CD4-positive, alpha-beta T cell (primary cell): ENCODE data around the gene SVIP. TPM values are rescaled to one million over a fixed set of nuclear protein-coding genes. Genes with fewer than 3 reads are reported as not detected.

ENCODE experiments used
- ATAC-seq: fragments of 200-7000 bp; cut with Tn5 transposase; one replicate; pipeline ENCODE4 v1.10.0; 2022; ENCODE audit warnings: mild to moderate bottlenecking; ENCODE audit not compliant: poor library complexity
- CTCF ChIA-PET: fragments of 350-600 bp; sonication (Branson Sonifier 250); formaldehyde crosslinking; loops from one replicate; lab custom pipeline; 2021; ENCODE audit warnings: antibody characterized with exemption, inconsistent platforms; lab: Charles Lee
- POLR2A ChIA-PET: fragments of 350-600 bp; sonication (Branson Sonifier 250); formaldehyde crosslinking; loops from one replicate; lab custom pipeline; 2021; ENCODE audit warnings: antibody characterized with exemption, inconsistent platforms; lab: Charles Lee
- DNase-seq, 14 experiments: peaks; one replicate each; pipeline ENCODE4 v3.0.0-alpha.2; 2013 to 2020; ENCODE audit warnings: mixed read lengths in 2 of 14
- H3K27ac ChIP-seq, 2 donors: one replicate each; pipeline versions ENCODE4 v1.5.1 to v1.7.0; 2013; ENCODE audit warnings: low read length in 2 of 2, low read depth in 1 of 2, mild to moderate bottlenecking in 1 of 2
- H3K27me3 ChIP-seq, 2 experiments: 1 replicate in 1 of 2; 2 replicates in 1 of 2; pipeline versions ENCODE4 v1.6.1 to v1.7.0; 2013; ENCODE audit warnings: low read length in 2 of 2, control low read depth in 1 of 2, mild to moderate bottlenecking in 1 of 2, moderate library complexity in 1 of 2; ENCODE audit not compliant: insufficient read depth in 2 of 2, control insufficient read depth in 1 of 2
- H3K36me3 ChIP-seq: one replicate; pipeline ENCODE4 v1.6.1; 2013; ENCODE audit warnings: low read length, control low read depth; ENCODE audit not compliant: insufficient read depth
- H3K4me1 ChIP-seq: one replicate; pipeline ENCODE4 v1.6.1; 2013; ENCODE audit warnings: low read length, control low read depth; ENCODE audit not compliant: insufficient read depth
- H3K4me3 ChIP-seq: one replicate; pipeline ENCODE4 v1.5.1; 2013; ENCODE audit warnings: mild to moderate bottlenecking, low read length, moderate library complexity
- H3K9me3 ChIP-seq, 2 experiments: 1 replicate in 1 of 2; 2 replicates in 1 of 2; pipeline versions ENCODE4 v1.6.1 to v1.7.0; 2013; ENCODE audit warnings: low read length in 2 of 2, mild to moderate bottlenecking in 2 of 2, control low read depth in 1 of 2, moderate library complexity in 1 of 2; ENCODE audit not compliant: control insufficient read depth in 1 of 2, insufficient read depth in 1 of 2
- H3K27ac Mint-ChIP-seq: one replicate; pipeline ENCODE4 v1.8.0; 2020; ENCODE audit warnings: mixed read lengths
- H3K27me3 Mint-ChIP-seq: one replicate; pipeline ENCODE4 v1.8.0; 2021; ENCODE audit warnings: mixed read lengths
- H3K36me3 Mint-ChIP-seq: one replicate; pipeline ENCODE4 v1.8.0; 2021; ENCODE audit warnings: low read depth, mixed read lengths
- H3K4me1 Mint-ChIP-seq: one replicate; pipeline ENCODE4 v1.8.0; 2021; ENCODE audit warnings: low read depth, mixed read lengths
- H3K4me3 Mint-ChIP-seq: one replicate; pipeline ENCODE4 v1.8.0; 2020; ENCODE audit warnings: mild to moderate bottlenecking, mixed read lengths
- H3K9me3 Mint-ChIP-seq: one replicate; pipeline ENCODE4 v1.8.0; 2020; ENCODE audit warnings: mixed read lengths
- CTCF ChIP-seq: fragments of 200-600 bp; IDR thresholded peaks from one replicate; pipeline ENCODE4 v1.8.0; 2022; ENCODE audit warnings: antibody characterized with exemption, mild to moderate bottlenecking
- intact Hi-C, 2 experiments: fragments of 100-400 bp; cut with DNase I in 1 of 2; cut with micrococcal nuclease in 1 of 2; formaldehyde crosslinking; loops; one replicate each; pipeline versions ENCODE4 v1.15.1 to v1.9.0; 2023 to 2025; cut with DNase I, micrococcal nuclease
- polyA plus RNA-seq, 2 donors: library from polyadenylated mRNA; unstranded; fragments of 120-200 nt; gene quantifications; one replicate each; pipeline ENCODE4 v1.2.1, GENCODE V29; 2013
- total RNA-seq, 174 experiments: library from RNA in 2 of 174; stranded (reverse) in 2 of 174; gene quantifications; one replicate each; pipeline ENCODE4 v1.2.3 and lab custom pipeline; 2021 to 2026

The SVIP gene, protein sequence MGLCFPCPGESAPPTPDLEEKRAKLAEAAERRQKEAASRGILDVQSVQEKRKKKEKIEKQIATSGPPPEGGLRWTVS
- total RNA-seq: 10 to 100 TPM; 58.1 to 67.3 TPM
- 40.8 TPM for polyA plus RNA-seq (2013, experiment 1 of 2)
- polyA plus RNA-seq (2013, experiment 2 of 2): 40.5 TPM
- total RNA-seq (lab: John Stamatoyannopoulos, UW): 32.4 to 132 (median 79.3) reads per million in 172 experiments

GRCh38 chr11:22829231-22830081 is at the start of gene SVIP:
SVIP (minus strand) TSS chr11:22829801; CDS start chr11:22829748, 53 bp downstream.
- Mint-ChIP-seq H3K27ac (peak within 1 kb of the TSS; percentile 92), H3K4me3 (peak within 1 kb of the TSS; percentile 97), H3K36me3 (peaks cover 41% of the 10 kb centered on the region), H3K4me1 (peaks cover 22% of the 10 kb centered on the region), H3K9me3 (no peaks in the 10 kb centered on the region), H3K27me3 (no peaks in the 10 kb centered on the region)
- ChIA-PET POLR2A (interaction anchor here (0.6 to 2.8 kb wide), 13 partner anchors 9 to 490 kb away, joined by 3 to 31 read pairs (median 4); partner anchors contain the start of gene FANCF), CTCF (interaction anchor here (0.6 to 1.9 kb wide), 7 partner anchors 8 to 521 kb away, joined by 3 to 6 read pairs (median 4); no protein-coding TSS in a partner anchor)
- no peaks in the 10 kb centered on the region for H3K27me3 ChIP-seq
- H3K36me3 ChIP-seq: peaks cover 20% of the 10 kb centered on the region
- intact Hi-C loops: loop anchor here (2.0 to 5.0 kb wide), 2 partner anchors 202 to 205 kb away; partner anchors contain the start of gene FANCF (in 2 of the 2)
- peak; percentile 66 for TF ChIP-seq CTCF
- H3K27ac ChIP-seq: peak within 1 kb of the TSS; percentile 66 to 81
- H3K4me3 ChIP-seq: peak within 1 kb of the TSS; percentile 84
- ATAC-seq: peak; percentile 92
- H3K9me3 ChIP-seq: no peaks in the 10 kb centered on the region
- H3K4me1 ChIP-seq: peaks cover 3% of the 10 kb centered on the region
- DNase-seq: peak; percentile 88 to 97 (median 92)

DNA sequence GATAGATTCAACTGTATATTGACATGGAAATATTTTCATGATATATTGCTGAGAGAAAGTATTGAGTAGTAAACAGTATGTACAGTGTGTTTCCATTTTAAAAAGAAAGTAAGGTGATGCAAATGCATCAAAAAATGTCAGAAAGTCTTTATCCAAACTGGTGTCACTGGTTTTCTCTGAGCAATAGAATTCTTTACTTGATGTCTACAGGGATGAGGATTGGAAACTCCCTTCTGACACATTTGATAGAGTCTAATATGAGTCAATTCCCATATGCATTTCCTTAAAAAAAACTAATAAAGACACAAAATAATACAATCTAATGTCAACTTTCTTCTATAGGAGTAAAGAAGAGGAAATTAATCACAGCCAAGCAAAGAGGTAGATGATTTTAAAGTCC is 49.0 kb upstream of the SVIP start:
- intact Hi-C loops: no loop called here
- Mint-ChIP-seq H3K4me3 (no peak overlapping the region), H3K9me3 (no peaks in the 10 kb centered on the region)

DNA sequence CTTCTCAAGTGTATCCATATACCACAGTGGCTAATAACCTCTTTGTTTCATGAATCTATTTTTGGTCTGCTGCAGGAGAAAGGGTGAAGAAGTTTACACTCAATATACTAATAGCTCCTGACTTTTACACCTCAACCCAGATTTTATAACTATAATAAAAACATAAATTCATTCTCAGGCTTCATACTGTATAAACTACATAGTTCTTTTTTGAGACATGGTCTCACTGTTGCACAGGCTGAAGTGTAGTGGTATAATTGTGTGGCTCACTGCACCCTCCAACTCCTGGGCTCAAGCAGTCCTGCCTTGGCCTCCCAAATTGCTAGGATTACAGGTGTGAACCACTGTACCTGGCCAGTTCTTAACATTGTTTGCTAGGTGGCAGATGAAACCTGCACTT is 48.4 kb upstream of the SVIP start:
- ATAC-seq: no peak
- POLR2A ChIA-PET: no interaction called here
- no peaks in the 10 kb centered on the region for H3K27me3 ChIP-seq

More for the DNA sequence above, 49.0 kb upstream of the SVIP start:
- Mint-ChIP-seq H3K4me1 (no peaks in the 10 kb centered on the region), H3K27me3 (no peaks in the 10 kb centered on the region), H3K27ac (no peak overlapping the region), H3K36me3 (no peaks in the 10 kb centered on the region)
- Histone ChIP-seq H3K27me3 (no peaks in the 10 kb centered on the region), H3K36me3 (no peaks in the 10 kb centered on the region), H3K27ac (no peak overlapping the region), H3K4me3 (no peak overlapping the region), H3K9me3 (no peaks in the 10 kb centered on the region), H3K4me1 (no peaks in the 10 kb centered on the region)
- ChIA-PET POLR2A (no interaction called here), CTCF (no interaction called here)
- TF ChIP-seq CTCF: no peak
- ATAC-seq (no peak), DNase-seq (no peak)

More for the DNA sequence above, 48.4 kb upstream of the SVIP start:
- no peaks in the 10 kb centered on the region for H3K4me1 ChIP-seq
- no peak overlapping the region for H3K27ac ChIP-seq
- TF ChIP-seq CTCF: no peak
- Mint-ChIP-seq H3K27ac (no peak overlapping the region), H3K4me1 (no peaks in the 10 kb centered on the region), H3K4me3 (no peak overlapping the region), H3K27me3 (no peaks in the 10 kb centered on the region), H3K9me3 (no peaks in the 10 kb centered on the region), H3K36me3 (no peaks in the 10 kb centered on the region)
- intact Hi-C loops: no loop called here
- CTCF ChIA-PET: no interaction called here
- no peaks in the 10 kb centered on the region for H3K9me3 ChIP-seq
- H3K36me3 ChIP-seq: no peaks in the 10 kb centered on the region
- no peak for DNase-seq
- H3K4me3 ChIP-seq: no peak overlapping the region
